Measurements from ENCODE around the gene ZNF581. TPM values are rescaled to one million over a fixed set of nuclear protein-coding genes. Genes with fewer than 3 reads are reported as not detected.

Gene ZNF581
- polyA plus RNA-seq, 3 donors, result 25.1 to 31.6 (median 29.4) TPM

GRCh38 chr19:55616395-55616875, 27.0 kb upstream of the ZNF581 start:
- intact Hi-C loops (cut with micrococcal nuclease), result no loop called here
- H3K36me3 Mint-ChIP-seq, result peaks cover 28 to 50% of the 10 kb centered on the region in 2 donors
- no peak overlapping the region for H3K4me3 ChIP-seq (replicated peaks in 1 of 3; ENCODE audit: low read depth in 2 of 3, low read length in 3 of 3)

GRCh38 chr19:55617426-55617825, 26.0 kb upstream of the ZNF581 start:
- intact Hi-C loops (cut with micrococcal nuclease), result no loop called here
- Histone ChIP-seq H3K9ac (ENCODE audit: insufficient read depth, low read length, poor library complexity, severe bottlenecking) (no peak overlapping the region), H3K4me2 (replicated peaks; ENCODE audit: extremely low read depth, low read length, poor library complexity, severe bottlenecking) (no peak overlapping the region), H2AFZ (ENCODE audit: insufficient read depth, low read depth, low read length, poor library complexity, severe bottlenecking) (no peak overlapping the region), H3K4me1 (ENCODE audit: control insufficient read depth in 1 of 2, insufficient read depth in 2 of 2, low read length in 2 of 2) (peaks cover 50 to 57% of the 10 kb centered on the region in 2 donors), H3K27ac (ENCODE audit: low read depth in 1 of 2, low read length in 2 of 2) (peak overlapping the region in 1 of 2 donors; percentile 31), H4K20me1 (ENCODE audit: insufficient read depth, low read length) (peaks cover 10% of the 10 kb centered on the region), H3K36me3 (replicated peaks in 1 of 2; ENCODE audit: control insufficient read depth in 1 of 2, insufficient read depth in 2 of 2, low read length in 2 of 2) (peaks cover 16 to 25% of the 10 kb centered on the region in 2 donors), H3K4me3 (replicated peaks in 1 of 3; ENCODE audit: low read depth in 2 of 3, low read length in 3 of 3) (no peak overlapping the region), H3K9me3 (replicated peaks in 1 of 2; ENCODE audit: control insufficient read depth in 1 of 2, insufficient read depth in 1 of 2, low read length in 2 of 2) (no peaks in the 10 kb centered on the region), H3K27me3 (ENCODE audit: control insufficient read depth in 2 of 2, insufficient read depth in 2 of 2, low read length in 2 of 2) (no peaks in the 10 kb centered on the region), H3K79me2 (ENCODE audit: insufficient read depth, low read length) (peaks cover 30% of the 10 kb centered on the region)
- 92% methylated on average over 4 of the region's 8 CpGs for WGBS (ENCODE audit: insufficient coverage)
- H3K36me3 Mint-ChIP-seq, result peaks cover 28 to 54% of the 10 kb centered on the region in 2 donors
- DNase-seq, result no peak
- peaks cover 52% of the 10 kb centered on the region for H3K4me1 Mint-ChIP-seq
- peak overlapping the region in 6 of 7 donors; percentile 17 to 81 (median 56) for H3K27ac Mint-ChIP-seq
- peaks cover 0 to 2% (median 2%) of the 10 kb centered on the region in 7 donors for H3K9me3 Mint-ChIP-seq
- H3K4me3 Mint-ChIP-seq, result no peak overlapping the region
- peaks cover 0 to 4% (median 0%) of the 10 kb centered on the region in 3 donors for H3K27me3 Mint-ChIP-seq (ENCODE audit: low read depth in 3 of 3)
- no peak for TF ChIP-seq CTCF (IDR thresholded peaks at IDR 0.05)

More at GRCh38 chr19:55616395-55616875, 27.0 kb upstream of the ZNF581 start:
- no peak overlapping the region for H3K4me2 ChIP-seq (replicated peaks; ENCODE audit: extremely low read depth, low read length, poor library complexity, severe bottlenecking)
- peaks cover 16 to 25% of the 10 kb centered on the region in 2 donors for H3K36me3 ChIP-seq (replicated peaks in 1 of 2; ENCODE audit: control insufficient read depth in 1 of 2, insufficient read depth in 2 of 2, low read length in 2 of 2)
- no peak overlapping the region for H3K9ac ChIP-seq (ENCODE audit: insufficient read depth, low read length, poor library complexity, severe bottlenecking)
- no peak overlapping the region for H3K4me3 Mint-ChIP-seq
- no peak for DNase-seq
- peaks cover 0 to 4% (median 0%) of the 10 kb centered on the region in 3 donors for H3K27me3 Mint-ChIP-seq (ENCODE audit: low read depth in 3 of 3)
- TF ChIP-seq CTCF (IDR thresholded peaks at IDR 0.05), result no peak
- H3K27ac ChIP-seq (ENCODE audit: low read depth in 1 of 2, low read length in 2 of 2), result no peak overlapping the region
- H3K4me1 ChIP-seq (ENCODE audit: control insufficient read depth in 1 of 2, insufficient read depth in 2 of 2, low read length in 2 of 2), result peaks cover 55 to 57% of the 10 kb centered on the region in 2 donors
- H3K27ac Mint-ChIP-seq, result no peak overlapping the region
- no peak overlapping the region for H2AFZ ChIP-seq (ENCODE audit: insufficient read depth, low read depth, low read length, poor library complexity, severe bottlenecking)
- H3K4me1 Mint-ChIP-seq, result peaks cover 59% of the 10 kb centered on the region
- peaks cover 0 to 2% (median 2%) of the 10 kb centered on the region in 7 donors for H3K9me3 Mint-ChIP-seq
- no peaks in the 10 kb centered on the region for H3K9me3 ChIP-seq (replicated peaks in 1 of 2; ENCODE audit: control insufficient read depth in 1 of 2, insufficient read depth in 1 of 2, low read length in 2 of 2)
- H3K27me3 ChIP-seq (ENCODE audit: control insufficient read depth in 2 of 2, insufficient read depth in 2 of 2, low read length in 2 of 2), result no peaks in the 10 kb centered on the region
- 97% methylated on average over 35 of the region's 38 CpGs for WGBS (ENCODE audit: insufficient coverage)
- H4K20me1 ChIP-seq (ENCODE audit: insufficient read depth, low read length), result peaks cover 20% of the 10 kb centered on the region
- peaks cover 37% of the 10 kb centered on the region for H3K79me2 ChIP-seq (ENCODE audit: insufficient read depth, low read length)

Measured in CD14-positive monocyte (primary cell).